ENCODE data around the gene WDR18.
A peak's percentile ranks its signal among the peaks of the same experiment; 100 is the strongest.

The WDR18 gene

DNA sequence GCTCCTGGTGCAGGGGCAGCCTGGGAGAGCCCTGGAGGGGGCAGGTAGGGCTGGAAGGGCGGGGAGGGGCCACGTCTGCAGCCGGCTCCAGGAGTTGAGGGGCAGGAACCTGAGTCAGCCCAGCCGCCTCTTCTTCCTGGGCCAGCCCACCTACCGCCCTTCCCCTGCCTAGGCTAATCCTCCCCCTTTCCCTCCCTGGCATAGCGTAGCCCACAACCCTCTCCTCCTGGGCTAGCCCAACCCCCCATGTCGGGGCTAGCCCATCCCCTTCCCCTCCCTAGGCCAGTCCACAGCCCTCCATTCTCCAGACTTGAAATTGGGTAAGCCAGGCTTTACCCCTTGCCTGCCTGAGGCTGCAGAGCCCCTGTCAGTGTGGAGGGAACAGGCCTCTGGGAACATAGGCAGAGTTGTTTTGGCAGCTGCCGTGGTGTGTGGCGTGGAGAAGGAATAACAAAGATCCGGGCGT is 20.6 kb upstream of the WDR18 start:
- TF ChIP-seq, protein P1, sequence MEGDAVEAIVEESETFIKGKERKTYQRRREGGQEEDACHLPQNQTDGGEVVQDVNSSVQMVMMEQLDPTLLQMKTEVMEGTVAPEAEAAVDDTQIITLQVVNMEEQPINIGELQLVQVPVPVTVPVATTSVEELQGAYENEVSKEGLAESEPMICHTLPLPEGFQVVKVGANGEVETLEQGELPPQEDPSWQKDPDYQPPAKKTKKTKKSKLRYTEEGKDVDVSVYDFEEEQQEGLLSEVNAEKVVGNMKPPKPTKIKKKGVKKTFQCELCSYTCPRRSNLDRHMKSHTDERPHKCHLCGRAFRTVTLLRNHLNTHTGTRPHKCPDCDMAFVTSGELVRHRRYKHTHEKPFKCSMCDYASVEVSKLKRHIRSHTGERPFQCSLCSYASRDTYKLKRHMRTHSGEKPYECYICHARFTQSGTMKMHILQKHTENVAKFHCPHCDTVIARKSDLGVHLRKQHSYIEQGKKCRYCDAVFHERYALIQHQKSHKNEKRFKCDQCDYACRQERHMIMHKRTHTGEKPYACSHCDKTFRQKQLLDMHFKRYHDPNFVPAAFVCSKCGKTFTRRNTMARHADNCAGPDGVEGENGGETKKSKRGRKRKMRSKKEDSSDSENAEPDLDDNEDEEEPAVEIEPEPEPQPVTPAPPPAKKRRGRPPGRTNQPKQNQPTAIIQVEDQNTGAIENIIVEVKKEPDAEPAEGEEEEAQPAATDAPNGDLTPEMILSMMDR (IDR thresholded peaks at IDR 0.05; ENCODE audit: insufficient read depth, missing control alignments) = no peak
- FAIRE-seq = no peak
- DNase-seq (ENCODE audit: insufficient read length, low spot score) = no peak

DNA sequence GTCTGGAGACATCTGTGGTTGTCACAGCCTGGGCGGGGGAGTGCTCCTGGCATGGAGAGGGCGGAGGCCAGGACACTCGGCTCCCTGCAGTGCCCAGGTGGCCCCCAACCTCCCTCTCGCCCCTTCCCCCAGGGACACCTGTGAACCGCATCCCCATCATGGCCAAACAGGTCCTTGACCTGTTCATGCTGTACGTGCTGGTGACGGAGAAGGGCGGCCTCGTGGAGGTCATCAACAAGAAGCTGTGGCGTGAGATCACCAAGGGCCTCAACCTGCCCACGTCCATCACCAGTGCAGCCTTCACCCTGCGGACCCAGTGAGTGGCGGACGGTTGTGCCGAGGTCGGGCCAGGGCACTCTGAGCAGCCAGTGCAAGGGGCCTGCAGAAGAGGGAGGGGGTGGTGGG is 20.0 kb upstream of the WDR18 start:
- DNase-seq (ENCODE audit: insufficient read length, low spot score) = no peak
- TF ChIP-seq, protein P1 (IDR thresholded peaks at IDR 0.05; ENCODE audit: insufficient read depth, missing control alignments) = no peak
- FAIRE-seq = no peak

DNA sequence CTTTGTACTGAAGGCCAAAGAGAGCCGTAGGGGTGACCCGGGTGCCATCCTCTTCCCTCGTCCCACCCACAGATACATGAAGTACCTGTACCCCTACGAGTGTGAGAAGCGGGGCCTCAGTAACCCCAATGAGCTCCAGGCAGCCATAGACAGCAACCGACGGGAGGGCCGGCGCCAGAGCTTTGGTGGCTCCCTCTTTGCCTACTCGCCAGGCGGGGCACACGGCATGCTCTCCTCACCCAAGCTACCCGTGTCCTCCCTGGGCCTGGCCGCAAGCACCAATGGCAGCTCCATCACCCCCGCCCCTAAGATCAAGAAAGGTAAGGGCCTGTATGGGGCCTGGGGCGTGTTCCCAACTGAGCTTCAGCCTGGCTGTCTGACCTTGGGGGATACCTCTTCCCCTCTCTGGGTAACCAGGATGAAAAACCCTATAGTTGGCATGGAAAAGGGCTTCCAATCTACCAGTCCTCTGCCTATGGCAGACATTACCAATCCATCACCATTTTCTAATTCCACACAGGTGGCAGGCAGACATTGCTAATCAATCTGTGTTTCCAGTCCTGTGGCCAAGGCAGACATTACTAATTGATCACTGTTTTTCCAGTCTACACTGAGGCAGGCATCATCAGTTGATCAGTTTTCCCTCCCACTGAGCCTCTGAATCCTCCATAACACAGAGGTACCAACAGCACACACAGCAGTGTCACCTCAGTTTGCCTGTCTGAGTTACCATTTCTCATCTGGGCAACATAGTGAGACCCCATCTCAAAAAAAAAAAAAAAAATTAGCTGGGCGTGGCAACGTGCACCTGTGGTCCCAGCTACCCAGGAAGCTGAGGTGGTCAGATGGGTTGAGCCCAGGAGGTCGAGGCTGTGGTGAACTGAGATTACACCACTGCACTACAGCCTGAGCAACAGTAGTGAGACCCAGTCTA is 19.1 kb upstream of the WDR18 start:
- no peak for DNase-seq (ENCODE audit: insufficient read length, low spot score)
- no peak for FAIRE-seq
- TF ChIP-seq, protein P1 (IDR thresholded peaks at IDR 0.05; ENCODE audit: insufficient read depth, missing control alignments) = no peak

DNA sequence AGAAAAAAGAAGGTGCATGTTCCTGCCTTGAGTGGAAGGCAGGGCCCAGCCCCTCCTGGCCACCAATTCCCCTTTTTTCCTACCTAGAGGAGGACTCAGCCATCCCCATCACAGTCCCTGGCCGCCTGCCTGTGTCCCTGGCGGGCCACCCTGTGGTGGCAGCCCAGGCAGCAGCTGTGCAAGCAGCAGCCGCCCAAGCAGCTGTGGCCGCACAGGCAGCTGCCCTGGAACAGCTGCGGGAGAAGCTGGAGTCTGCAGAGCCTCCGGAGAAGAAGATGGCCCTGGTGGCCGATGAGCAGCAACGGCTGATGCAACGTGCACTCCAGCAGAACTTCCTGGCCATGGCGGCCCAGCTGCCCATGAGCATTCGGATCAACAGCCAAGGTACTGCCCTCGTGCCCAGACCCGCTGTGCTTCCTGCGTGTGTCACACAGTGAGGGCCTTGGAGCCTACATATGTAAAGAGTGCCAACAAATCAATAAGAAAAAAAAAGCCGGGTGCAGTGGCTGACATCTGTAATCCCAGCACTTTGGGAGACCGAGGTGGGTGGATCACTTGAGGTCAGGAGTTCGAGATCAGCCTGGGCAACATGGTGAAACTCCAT is 17.6 kb upstream of the WDR18 start:
- TF ChIP-seq, protein P1 (IDR thresholded peaks at IDR 0.05; ENCODE audit: insufficient read depth, missing control alignments) = no peak
- FAIRE-seq = no peak

DNA sequence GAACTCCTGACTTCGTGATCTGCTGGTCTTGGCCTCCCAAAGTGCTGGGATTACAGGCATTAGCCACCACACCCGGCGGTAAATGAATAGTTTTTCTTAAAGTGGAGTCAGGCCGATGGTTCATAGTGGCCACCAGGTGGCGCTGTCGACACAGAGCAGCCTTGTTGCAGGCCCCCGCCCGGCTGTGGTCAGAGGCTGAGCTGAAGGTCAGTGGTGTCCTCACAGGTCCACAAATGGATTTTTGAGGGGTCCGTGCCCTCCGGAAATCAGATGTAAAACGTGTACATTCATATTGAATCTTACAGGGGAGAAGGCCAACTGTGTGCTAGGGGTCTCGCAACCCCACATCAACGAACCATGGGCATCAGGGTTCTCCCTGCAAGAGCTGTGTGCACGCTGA is 13.4 kb upstream of the WDR18 start:
- TF ChIP-seq, protein P1 (IDR thresholded peaks at IDR 0.05; ENCODE audit: insufficient read depth, missing control alignments) = peak; percentile 47
- FAIRE-seq (no peak), DNase-seq (ENCODE audit: insufficient read length, low spot score) (no peak)

More for the DNA sequence above, 17.6 kb upstream of the WDR18 start:
- DNase-seq (ENCODE audit: insufficient read length, low spot score) = no peak

DNA sequence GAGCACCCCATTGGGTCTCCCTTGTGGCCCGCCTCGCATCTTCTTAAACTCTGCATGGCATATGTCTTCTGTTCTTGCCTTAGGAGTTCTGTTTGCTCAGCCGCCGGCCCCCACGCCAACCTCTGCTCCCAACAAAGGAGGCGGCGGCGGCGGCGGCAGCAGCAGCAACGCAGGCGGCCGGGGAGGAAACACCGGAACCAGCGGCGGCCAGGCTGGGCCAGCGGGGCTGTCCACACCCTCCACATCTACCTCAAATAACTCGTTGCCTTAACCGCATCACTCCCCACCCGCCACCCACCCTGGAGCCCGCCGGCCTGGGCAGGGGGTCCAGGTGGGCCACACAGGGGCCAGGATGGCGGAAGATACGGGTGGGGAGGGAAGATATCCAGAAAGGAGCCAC is 12.3 kb upstream of the WDR18 start:
- DNase-seq (ENCODE audit: insufficient read length, low spot score) (no peak), FAIRE-seq (no peak)
- TF ChIP-seq, protein P1 (IDR thresholded peaks at IDR 0.05; ENCODE audit: insufficient read depth, missing control alignments) = no peak

DNA sequence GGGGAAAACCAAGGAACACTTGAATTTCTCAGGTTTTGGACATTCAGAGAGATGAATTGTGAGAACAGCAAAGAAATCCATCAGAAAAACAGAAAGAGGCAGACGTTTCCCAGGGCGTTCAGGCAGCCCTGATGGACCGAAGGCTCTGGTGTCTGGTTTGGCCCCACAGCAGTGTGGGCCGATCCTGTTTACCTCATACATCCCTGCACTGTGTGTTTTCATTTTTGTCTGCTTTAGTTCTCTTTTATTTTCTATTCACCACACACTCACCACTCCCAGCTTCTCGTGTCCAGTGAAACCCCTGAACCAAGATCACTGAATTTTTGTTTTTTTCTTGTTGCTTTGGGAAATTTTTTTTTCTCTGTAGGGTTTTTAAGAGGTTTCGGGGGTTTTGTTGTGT is 11.9 kb upstream of the WDR18 start:
- no peak for FAIRE-seq
- TF ChIP-seq, protein P1 (IDR thresholded peaks at IDR 0.05; ENCODE audit: insufficient read depth, missing control alignments) = no peak
- no peak for DNase-seq (ENCODE audit: insufficient read length, low spot score)
